ENCODE measurements around the gene RASSF8.

DNA sequence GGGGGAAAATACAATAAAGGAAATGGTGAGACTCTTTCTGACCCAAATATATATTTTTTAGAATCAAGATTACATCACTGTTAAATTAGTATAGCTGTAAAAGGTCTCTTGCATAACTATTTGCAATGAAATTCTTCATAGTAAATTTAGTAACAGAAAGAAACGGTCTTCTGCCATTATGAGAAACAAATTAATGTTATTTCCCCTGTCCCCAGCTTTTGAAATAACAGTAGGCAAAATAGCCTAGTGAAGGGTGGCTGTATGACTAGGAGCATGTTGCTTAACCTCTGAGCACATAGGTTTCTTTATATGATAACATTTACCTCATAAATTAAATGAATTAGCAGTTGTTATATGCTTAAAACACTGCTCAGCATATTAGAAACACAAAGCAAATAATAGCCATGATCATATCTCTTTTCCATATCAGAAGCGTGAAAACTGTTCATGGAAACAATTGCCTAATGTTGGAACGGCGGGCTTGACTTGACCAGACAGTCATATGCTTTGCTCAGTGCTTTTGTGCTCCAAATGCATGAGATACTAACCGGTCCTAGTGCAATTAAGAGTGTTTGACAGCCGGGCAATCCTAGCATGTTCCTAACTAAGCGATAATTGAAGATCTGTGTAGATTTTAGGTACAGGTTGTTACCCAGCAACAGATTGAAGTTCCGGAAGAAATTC lies 142.3 kb downstream of the RASSF8 start:
- TF ChIP-seq POLR2AphosphoS5 (IDR thresholded peaks at IDR 0.05; ENCODE audit: control insufficient read depth, insufficient read depth, low read depth, low read length) (no peak), DMBX1 (CRISPR knock-in tag; IDR thresholded peaks at IDR 0.05; ENCODE audit: borderline replicate concordance) (no peak), CHD2 (IDR thresholded peaks at IDR 0.05; ENCODE audit: low read depth, low read length) (no peak)
- TF ChIP-seq, protein P1, sequence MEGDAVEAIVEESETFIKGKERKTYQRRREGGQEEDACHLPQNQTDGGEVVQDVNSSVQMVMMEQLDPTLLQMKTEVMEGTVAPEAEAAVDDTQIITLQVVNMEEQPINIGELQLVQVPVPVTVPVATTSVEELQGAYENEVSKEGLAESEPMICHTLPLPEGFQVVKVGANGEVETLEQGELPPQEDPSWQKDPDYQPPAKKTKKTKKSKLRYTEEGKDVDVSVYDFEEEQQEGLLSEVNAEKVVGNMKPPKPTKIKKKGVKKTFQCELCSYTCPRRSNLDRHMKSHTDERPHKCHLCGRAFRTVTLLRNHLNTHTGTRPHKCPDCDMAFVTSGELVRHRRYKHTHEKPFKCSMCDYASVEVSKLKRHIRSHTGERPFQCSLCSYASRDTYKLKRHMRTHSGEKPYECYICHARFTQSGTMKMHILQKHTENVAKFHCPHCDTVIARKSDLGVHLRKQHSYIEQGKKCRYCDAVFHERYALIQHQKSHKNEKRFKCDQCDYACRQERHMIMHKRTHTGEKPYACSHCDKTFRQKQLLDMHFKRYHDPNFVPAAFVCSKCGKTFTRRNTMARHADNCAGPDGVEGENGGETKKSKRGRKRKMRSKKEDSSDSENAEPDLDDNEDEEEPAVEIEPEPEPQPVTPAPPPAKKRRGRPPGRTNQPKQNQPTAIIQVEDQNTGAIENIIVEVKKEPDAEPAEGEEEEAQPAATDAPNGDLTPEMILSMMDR (IDR thresholded peaks at IDR 0.05 in 2 of 3, conservative IDR thresholded peaks at IDR 0.05 in 1 of 3; ENCODE audit: insufficient read depth in 2 of 3, low read depth in 1 of 3, low read length in 3 of 3): no peak
